Loucy (cell line): Measurements from ENCODE around the gene KCNT2.
"Not testable (repeated sequence)": the region's sequence is repeated elsewhere in the genome, so short reads cannot be mapped to it uniquely, and the experiment has no call there.

Experiments used
- H2AFZ ChIP-seq: fragments of 200-600 bp; sonication (generic); 2 replicates; pipeline ENCODE4 v1.6.0; 2016; ENCODE audit warnings: antibody characterized with exemption, mild to moderate bottlenecking, low read length, moderate library complexity
- H3F3A ChIP-seq: fragments of 200-600 bp; 2 replicates; pipeline ENCODE4 v1.6.0; 2016; ENCODE audit warnings: antibody characterized with exemption, low read depth, mild to moderate bottlenecking
- H3K27me3 ChIP-seq: fragments of 200-600 bp; sonication (generic); 2 replicates; pipeline ENCODE4 v1.6.1; 2014; ENCODE audit warnings: low read length, mild to moderate bottlenecking; ENCODE audit not compliant: insufficient read depth, poor library complexity, severe bottlenecking
- H3K36me3 ChIP-seq: fragments of 200-600 bp; sonication (generic); 2 replicates; pipeline ENCODE4 v1.6.1; 2016; ENCODE audit warnings: low read length; ENCODE audit not compliant: insufficient read depth
- H3K4me1 ChIP-seq: fragments of 200-600 bp; sonication (generic); 2 replicates; pipeline ENCODE4 v1.5.1; 2014; ENCODE audit warnings: low read length, mild to moderate bottlenecking; ENCODE audit not compliant: insufficient read depth, poor library complexity, severe bottlenecking
- H3K4me2 ChIP-seq: fragments of 200-600 bp; sonication (generic); 2 replicates; pipeline ENCODE4 v1.6.0; 2014; ENCODE audit warnings: antibody characterized with exemption, low read length, low read depth, mild to moderate bottlenecking; ENCODE audit not compliant: poor library complexity, severe bottlenecking
- H3K4me3 ChIP-seq: fragments of 200-600 bp; sonication (generic); 2 replicates; pipeline ENCODE4 v1.5.1; 2014; ENCODE audit warnings: low read length, mild to moderate bottlenecking, mixed read lengths; ENCODE audit not compliant: poor library complexity, severe bottlenecking
- H3K79me2 ChIP-seq: fragments of 200-600 bp; sonication (generic); 2 replicates; pipeline ENCODE4 v1.6.1; 2014; ENCODE audit warnings: low read length; ENCODE audit not compliant: insufficient read depth
- H3K9ac ChIP-seq: fragments of 200-600 bp; sonication (generic); 2 replicates; pipeline ENCODE4 v1.6.0; 2014; ENCODE audit warnings: mild to moderate bottlenecking, low read depth, low read length, moderate library complexity; ENCODE audit not compliant: poor library complexity, severe bottlenecking
- H3K9me2 ChIP-seq: fragments of 200-600 bp; sonication (generic); replicated peaks from 2 replicates; pipeline ENCODE4 v1.6.1; 2016; ENCODE audit warnings: low read depth, low read length, mixed read lengths
- H3K9me3 ChIP-seq: fragments of 200-600 bp; sonication (generic); 2 replicates; pipeline ENCODE4 v1.6.1; 2014; ENCODE audit warnings: mild to moderate bottlenecking, antibody characterized with exemption, low read length, low read depth; ENCODE audit not compliant: insufficient read depth
- H4K20me1 ChIP-seq: fragments of 200-600 bp; sonication (generic); 2 replicates; pipeline ENCODE4 v1.6.0; 2014; ENCODE audit warnings: antibody characterized with exemption, low read length, mild to moderate bottlenecking; ENCODE audit not compliant: insufficient read depth, poor library complexity, severe bottlenecking
- CTCF ChIP-seq: fragments of 200-600 bp; sonication (generic); conservative IDR thresholded peaks from 2 replicates; pipeline ENCODE4 v1.5.1; 2014; ENCODE audit warnings: mild to moderate bottlenecking, antibody characterized with exemption, low read length
- EZH2phosphoT487 ChIP-seq: fragments of 200-600 bp; IDR thresholded peaks from 2 replicates; pipeline ENCODE4 v1.6.1; 2018; ENCODE audit warnings: antibody characterized with exemption, mild to moderate bottlenecking, moderate library complexity, borderline replicate concordance

The KCNT2 gene

GRCh38 chr1:196277860-196278259 lies 330.4 kb downstream of the KCNT2 start:
- no peaks in the 10 kb centered on the region for H3K9me3 ChIP-seq
- no peaks in the 10 kb centered on the region for H3K79me2 ChIP-seq
- H3F3A ChIP-seq = no peaks in the 10 kb centered on the region
- no peak overlapping the region for H3K4me3 ChIP-seq
- H3K36me3 ChIP-seq = no peaks in the 10 kb centered on the region
- H2AFZ ChIP-seq = no peak overlapping the region
- no peaks in the 10 kb centered on the region for H3K4me1 ChIP-seq
- H3K4me2 ChIP-seq = no peak overlapping the region
- H3K27me3 ChIP-seq = no peaks in the 10 kb centered on the region
- H3K9me2 ChIP-seq = no peaks in the 10 kb centered on the region
- H4K20me1 ChIP-seq = no peaks in the 10 kb centered on the region
- TF ChIP-seq EZH2phosphoT487 (no peak), CTCF (no peak)
- no peak overlapping the region for H3K9ac ChIP-seq

- no peak overlapping the region for H3K4me2 ChIP-seq
- H3K9ac ChIP-seq = no peak overlapping the region
- TF ChIP-seq EZH2phosphoT487 (no peak), CTCF (no peak)
- no peaks in the 10 kb centered on the region; the same call in 1 of the 2 replicates for H3K9me2 ChIP-seq
- no peak overlapping the region for H3K4me3 ChIP-seq
- H4K20me1 ChIP-seq = no peaks in the 10 kb centered on the region
- H3F3A ChIP-seq = no peaks in the 10 kb centered on the region
- H3K9me3 ChIP-seq = no peaks in the 10 kb centered on the region
- no peaks in the 10 kb centered on the region for H3K27me3 ChIP-seq
- H2AFZ ChIP-seq = 0 out of 2 replicates have a peak overlapping the region, but pooled peaks have one; percentile 4
- no peaks in the 10 kb centered on the region for H3K4me1 ChIP-seq
- H3K36me3 ChIP-seq = no peaks in the 10 kb centered on the region
- H3K79me2 ChIP-seq = no peaks in the 10 kb centered on the region
These were observed 336.9 kb downstream of the KCNT2 start for GRCh38 chr1:196271212-196271947.

GRCh38 chr1:196263086-196263485 lies 345.2 kb downstream of the KCNT2 start:
- not testable (repeated sequence) for H4K20me1 ChIP-seq, H3K9ac ChIP-seq, H2AFZ ChIP-seq, H3K36me3 ChIP-seq, H3K4me3 ChIP-seq, H3K9me3 ChIP-seq, H3F3A ChIP-seq, H3K4me1 ChIP-seq, H3K79me2 ChIP-seq, H3K27me3 ChIP-seq, H3K9me2 ChIP-seq, H3K4me2 ChIP-seq

- no peak overlapping the region for H3K9ac ChIP-seq
- H3K9me2 ChIP-seq = no peaks in the 10 kb centered on the region
- no peaks in the 10 kb centered on the region for H3K36me3 ChIP-seq
- no peaks in the 10 kb centered on the region for H3F3A ChIP-seq
- H3K9me3 ChIP-seq = no peaks in the 10 kb centered on the region
- H3K4me2 ChIP-seq = no peak overlapping the region
- H3K27me3 ChIP-seq = no peaks in the 10 kb centered on the region
- no peak overlapping the region for H2AFZ ChIP-seq
- TF ChIP-seq CTCF = no peak
- no peak for TF ChIP-seq EZH2phosphoT487
- no peaks in the 10 kb centered on the region for H3K4me1 ChIP-seq
- no peak overlapping the region for H3K4me3 ChIP-seq
- H4K20me1 ChIP-seq = no peaks in the 10 kb centered on the region
- H3K79me2 ChIP-seq = no peaks in the 10 kb centered on the region
These were observed 348.0 kb downstream of the KCNT2 start for GRCh38 chr1:196260270-196260669.
